Measurements from ENCODE around the gene HSPA6.
"Not testable (repeated sequence)": the region's sequence is repeated elsewhere in the genome, so short reads cannot be mapped to it uniquely, and the experiment has no call there.

- not testable (repeated sequence) for TF ChIP-seq CTCF, POLR2AphosphoS5, POLR2A (IDR thresholded peaks at IDR 0.05)
Observed at GRCh38 chr1:161556143-161556542, 31.8 kb downstream of the HSPA6 start.
